AG10803 (cell line): ENCODE data around the gene NMT1.

Source experiments
- DNase-seq: peaks from one replicate; pipeline ENCODE4 v3.0.0; 2010; ENCODE audit warnings: low read depth
- H3K4me3 ChIP-seq: 2 replicates; pipeline ENCODE4 v1.5.1; 2011; ENCODE audit warnings: mild to moderate bottlenecking, low read length, control low read depth
- TF ChIP-seq, protein P1 (sequence below): conservative IDR thresholded peaks from 2 replicates; pipeline ENCODE4 v1.5.1; 2011; ENCODE audit warnings: mild to moderate bottlenecking, low read length, control low read depth, inconsistent platforms

Gene NMT1

DNA sequence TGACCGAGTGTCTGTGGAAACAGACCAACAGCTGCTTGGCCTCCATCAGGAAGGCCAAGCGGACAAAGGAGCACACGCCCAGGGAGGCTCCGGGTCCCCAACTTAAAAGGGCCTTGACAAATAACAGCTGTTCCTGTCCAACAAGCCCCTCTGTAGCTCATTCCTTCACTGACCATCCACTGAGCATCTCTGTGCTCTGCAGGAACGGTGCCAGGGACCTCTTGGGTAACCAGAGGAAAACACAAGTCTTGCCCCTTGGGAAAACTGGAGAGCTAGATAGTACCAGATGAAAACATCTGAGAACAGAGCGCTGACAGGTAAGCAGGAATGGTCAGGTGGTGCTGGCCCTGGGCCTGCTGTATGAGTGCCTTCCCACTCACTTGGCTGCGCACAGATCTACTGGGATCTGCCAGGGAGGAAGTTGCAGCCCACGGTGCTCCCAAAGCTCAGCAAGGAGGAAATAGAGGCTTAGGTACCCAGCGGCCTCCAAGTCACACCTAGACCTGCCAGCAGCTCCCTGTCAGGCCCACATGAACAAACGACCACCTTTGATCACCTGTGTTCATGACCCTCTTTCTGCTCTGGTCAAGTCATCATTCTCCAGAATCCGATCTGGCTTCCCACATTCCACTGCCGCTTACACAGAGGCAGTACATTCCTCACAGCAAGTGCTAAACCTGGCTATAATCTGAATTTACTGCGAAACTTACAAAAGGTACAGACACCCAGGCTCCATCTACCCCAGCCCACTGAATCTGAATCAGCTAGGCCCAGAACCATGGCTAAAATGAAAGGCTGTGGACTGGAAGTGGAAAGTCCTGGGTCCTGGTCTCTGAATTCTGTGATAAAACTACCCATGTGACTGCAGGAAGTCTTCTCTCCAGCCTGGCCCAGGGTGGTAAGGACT, 22.1 kb upstream of the NMT1 start:
- H3K4me3 ChIP-seq, result no peak overlapping the region
- DNase-seq, result no peak

DNA sequence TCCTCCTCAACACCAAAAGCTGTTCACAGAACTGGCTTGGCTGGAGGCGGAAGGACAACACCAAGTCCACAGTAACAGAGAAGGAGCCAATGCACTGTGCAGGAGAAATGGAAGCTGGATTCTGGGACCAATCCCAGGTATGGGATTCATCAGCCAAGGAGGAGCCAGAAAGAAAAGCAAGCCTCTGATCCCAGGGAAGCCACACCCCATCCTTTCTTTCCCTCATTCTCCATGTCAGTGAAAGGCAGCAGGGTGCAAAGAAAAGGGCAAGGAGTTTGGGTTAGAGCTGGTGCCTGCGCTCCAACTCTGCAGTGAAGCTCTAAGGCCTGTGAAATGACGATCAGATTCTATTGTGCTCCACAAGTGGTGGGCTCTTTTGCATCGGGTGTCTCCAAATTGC, 20.7 kb upstream of the NMT1 start:
- TF ChIP-seq, protein P1, sequence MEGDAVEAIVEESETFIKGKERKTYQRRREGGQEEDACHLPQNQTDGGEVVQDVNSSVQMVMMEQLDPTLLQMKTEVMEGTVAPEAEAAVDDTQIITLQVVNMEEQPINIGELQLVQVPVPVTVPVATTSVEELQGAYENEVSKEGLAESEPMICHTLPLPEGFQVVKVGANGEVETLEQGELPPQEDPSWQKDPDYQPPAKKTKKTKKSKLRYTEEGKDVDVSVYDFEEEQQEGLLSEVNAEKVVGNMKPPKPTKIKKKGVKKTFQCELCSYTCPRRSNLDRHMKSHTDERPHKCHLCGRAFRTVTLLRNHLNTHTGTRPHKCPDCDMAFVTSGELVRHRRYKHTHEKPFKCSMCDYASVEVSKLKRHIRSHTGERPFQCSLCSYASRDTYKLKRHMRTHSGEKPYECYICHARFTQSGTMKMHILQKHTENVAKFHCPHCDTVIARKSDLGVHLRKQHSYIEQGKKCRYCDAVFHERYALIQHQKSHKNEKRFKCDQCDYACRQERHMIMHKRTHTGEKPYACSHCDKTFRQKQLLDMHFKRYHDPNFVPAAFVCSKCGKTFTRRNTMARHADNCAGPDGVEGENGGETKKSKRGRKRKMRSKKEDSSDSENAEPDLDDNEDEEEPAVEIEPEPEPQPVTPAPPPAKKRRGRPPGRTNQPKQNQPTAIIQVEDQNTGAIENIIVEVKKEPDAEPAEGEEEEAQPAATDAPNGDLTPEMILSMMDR, result no peak
- no peak for DNase-seq
- no peak overlapping the region for H3K4me3 ChIP-seq

More for the DNA sequence above, 22.1 kb upstream of the NMT1 start:
- TF ChIP-seq, protein P1, result no peak

DNA sequence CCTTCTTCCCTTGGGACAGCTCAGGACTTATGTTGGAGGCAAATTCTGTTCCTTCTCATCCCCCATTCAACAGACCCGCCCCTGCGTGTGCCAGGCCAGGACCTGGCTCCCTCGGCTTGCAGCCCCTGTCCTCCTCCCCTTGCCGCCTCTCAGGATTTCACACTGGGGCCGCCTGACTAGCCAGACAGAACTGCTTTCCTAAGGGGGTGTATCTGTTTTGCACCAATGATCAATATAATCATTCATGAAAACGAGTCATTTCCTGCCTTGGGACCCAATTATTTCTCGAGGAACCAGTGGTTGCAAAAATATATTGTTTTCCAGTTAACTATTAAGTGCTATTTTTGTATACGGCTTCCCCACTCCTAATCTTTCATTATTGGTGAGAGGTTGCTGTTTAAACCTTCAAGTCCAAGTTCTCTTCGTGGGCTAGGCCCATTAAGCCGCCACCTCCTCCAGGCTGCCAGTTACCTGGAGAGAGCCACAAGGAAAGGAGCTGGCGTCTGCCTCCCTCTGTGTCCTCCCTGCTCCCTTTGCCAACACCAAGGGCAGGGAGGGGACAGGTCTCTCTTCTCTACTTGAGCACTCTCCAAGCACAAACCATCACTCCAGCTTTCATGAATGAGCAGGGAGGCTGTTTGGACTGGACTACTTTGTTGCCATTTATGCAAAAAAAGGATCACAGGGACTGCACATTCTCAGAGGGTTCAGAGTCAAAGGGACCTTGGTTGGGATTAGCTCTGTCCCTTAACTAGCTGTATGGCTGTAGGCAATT, 18.6 kb upstream of the NMT1 start:
- no peak for DNase-seq
- no peak overlapping the region for H3K4me3 ChIP-seq
- TF ChIP-seq, protein P1, result no peak

DNA sequence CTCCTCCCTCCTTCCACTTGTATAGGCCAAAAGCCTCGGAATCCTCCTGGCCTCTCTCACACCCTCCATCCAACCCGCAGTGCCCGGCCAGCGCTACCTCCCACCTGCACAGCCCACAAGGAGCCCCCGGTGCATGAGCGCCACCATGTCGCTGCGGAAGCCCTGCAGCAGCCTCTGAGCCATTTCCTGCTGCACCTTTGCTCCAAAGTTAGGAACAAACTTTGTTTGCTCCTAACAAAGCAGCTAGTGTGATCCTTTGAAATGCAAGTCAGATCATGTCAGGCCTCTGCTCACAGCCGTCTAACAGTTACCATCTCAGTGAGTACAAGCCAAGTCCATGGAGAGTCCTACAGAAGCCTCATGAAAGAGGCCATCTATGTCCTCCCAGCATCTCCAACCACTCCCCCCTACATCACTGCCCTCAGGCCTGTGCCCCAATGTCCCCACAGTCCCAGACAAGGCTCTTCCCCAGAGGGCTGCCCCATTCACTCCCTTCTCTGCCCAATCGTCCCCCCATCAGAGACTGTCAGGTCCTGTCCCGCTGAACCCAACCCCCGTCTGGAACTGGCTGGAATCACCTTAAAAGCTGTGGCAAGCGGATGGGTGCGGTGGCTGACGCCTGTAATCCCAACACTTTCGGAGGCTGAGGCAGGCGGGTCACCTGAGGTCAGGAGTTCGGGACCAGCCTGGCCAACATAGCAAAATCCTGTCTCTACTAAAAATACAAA, 17.1 kb upstream of the NMT1 start:
- DNase-seq, result no peak
- TF ChIP-seq, protein P1, result no peak
- H3K4me3 ChIP-seq, result no peak overlapping the region

DNA sequence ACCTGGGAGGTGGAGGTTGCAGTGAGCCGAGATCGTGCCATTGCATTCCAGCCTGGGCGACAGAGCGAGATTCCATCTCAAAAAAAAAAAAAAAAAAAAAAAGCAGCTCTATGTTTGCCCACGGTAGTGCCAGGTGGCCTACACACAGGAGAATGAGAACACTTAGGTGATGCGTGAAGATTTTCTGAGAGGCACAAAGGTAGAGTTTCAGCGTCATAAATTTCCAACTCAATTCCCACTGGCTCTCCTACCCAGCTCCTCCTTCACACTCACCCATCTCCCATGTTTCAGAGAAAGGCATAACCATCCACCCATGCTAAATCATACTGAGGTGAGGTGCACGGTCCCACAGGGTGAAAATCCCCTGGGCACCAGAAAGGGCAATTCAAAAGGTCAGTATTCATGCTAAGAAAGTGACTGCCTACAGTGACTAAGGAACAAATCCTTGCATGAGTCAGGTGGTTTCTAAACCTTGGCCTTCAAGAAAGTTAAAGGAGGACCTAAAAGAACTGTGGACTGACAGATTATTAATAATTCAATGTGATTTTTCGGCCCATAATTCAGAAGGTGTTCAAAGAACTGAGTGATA, 14.5 kb upstream of the NMT1 start:
- no peak overlapping the region for H3K4me3 ChIP-seq
- no peak for DNase-seq
- TF ChIP-seq, protein P1, result no peak

DNA sequence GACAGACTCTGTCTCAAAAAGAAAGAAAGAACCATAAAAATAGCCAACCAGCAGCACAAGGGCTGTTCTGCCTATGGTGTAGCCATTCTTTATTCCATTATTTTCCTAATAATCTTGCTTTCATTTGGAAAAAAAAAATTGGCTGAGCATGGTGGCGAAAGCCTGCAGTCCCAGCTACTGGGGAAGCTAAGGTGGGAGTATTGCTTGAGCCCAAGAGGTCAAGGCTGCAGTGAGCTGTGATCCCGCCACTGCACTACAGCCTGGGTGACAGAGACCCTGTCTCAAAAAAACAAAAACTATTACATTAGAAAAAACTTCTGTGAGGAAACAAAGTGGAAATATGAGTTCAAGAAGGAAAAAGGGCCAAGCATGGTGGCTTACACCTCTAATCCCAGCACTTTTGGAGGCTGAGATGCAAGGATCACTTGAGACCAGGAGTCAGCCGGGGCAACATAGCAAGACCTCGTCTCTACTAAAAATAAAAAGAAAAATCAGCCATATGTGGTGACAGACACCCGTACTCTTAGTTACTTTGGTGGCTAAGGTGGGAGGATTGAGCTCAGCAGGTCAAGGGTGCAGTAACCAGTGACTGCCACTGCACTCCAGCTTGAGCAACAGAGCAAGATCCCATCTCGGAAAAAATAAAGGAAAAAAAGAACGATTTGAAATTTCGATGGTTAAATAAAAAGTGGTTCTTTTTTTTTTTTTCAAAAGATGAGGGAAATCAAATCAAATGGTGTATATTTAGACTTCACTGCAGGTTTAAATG, 12.1 kb upstream of the NMT1 start:
- TF ChIP-seq, protein P1, result peak; percentile 45
- no peak overlapping the region for H3K4me3 ChIP-seq
- no peak for DNase-seq
